Measurements from ENCODE around the gene LRRC27. TPM values are rescaled to one million over a fixed set of nuclear protein-coding genes. Genes with fewer than 3 reads are reported as not detected.

LRRC27 gene
- total RNA-seq, 1 experiment from 2014 or later, result 5.6 TPM

- no peak for ATAC-seq
- H3K9ac ChIP-seq (ENCODE audit: low read length), result no peak overlapping the region
- ChIA-PET POLR2A (ENCODE audit: unreplicated experiment) (no interaction called here), CTCF (interaction anchor here (0.6 kb wide), 1 partner anchor 32 kb away, joined by 3 read pairs; no protein-coding TSS in a partner anchor)
- no peak overlapping the region for H3K4me3 ChIP-seq (ENCODE audit: low read length)
- H3F3A ChIP-seq (ENCODE audit: low read length, unreplicated experiment), result no peaks in the 10 kb centered on the region
- H3K9me2 ChIP-seq (replicated peaks; ENCODE audit: low read length), result no peaks in the 10 kb centered on the region
- no peak overlapping the region for H3K27ac ChIP-seq (ENCODE audit: low read length)
- H3K79me2 ChIP-seq (ENCODE audit: low read length), result no peaks in the 10 kb centered on the region
- no peaks in the 10 kb centered on the region for H3K36me3 ChIP-seq (ENCODE audit: low read depth, low read length)
- no peaks in the 10 kb centered on the region for H4K20me1 ChIP-seq (ENCODE audit: low read length)
- no peaks in the 10 kb centered on the region for H3K27me3 ChIP-seq (ENCODE audit: low read length)
- H2AFZ ChIP-seq (ENCODE audit: low read length), result no peak overlapping the region
- no peak overlapping the region for H3K4me2 ChIP-seq (ENCODE audit: low read length)
- TF ChIP-seq EZH2phosphoT487 (IDR thresholded peaks at IDR 0.05; ENCODE audit: borderline replicate concordance, low read length) (no peak), CTCF (conservative IDR thresholded peaks at IDR 0.05; ENCODE audit: low read depth, low read length) (no peak), EZH2 (IDR thresholded peaks at IDR 0.05; ENCODE audit: low read length, unreplicated experiment) (no peak)
- H3K9me3 ChIP-seq (ENCODE audit: low read length), result no peaks in the 10 kb centered on the region
- intact Hi-C loops (cut with micrococcal nuclease), result loop anchor here (2.0 kb wide), 1 partner anchor 62 kb away; no protein-coding TSS in a partner anchor
- DNase-seq, result no peak
- no peaks in the 10 kb centered on the region for H3K4me1 ChIP-seq (ENCODE audit: insufficient read depth, low read length)
- no TSS peak for BruUV-seq (replicated peaks)
Measured at GRCh38 chr10:132390170-132390920, 58.4 kb downstream of the LRRC27 start.

- BruUV-seq (replicated peaks), result no TSS peak
- no peak for DNase-seq
- Histone ChIP-seq H3K27me3 (ENCODE audit: low read length) (no peaks in the 10 kb centered on the region), H3K4me1 (ENCODE audit: insufficient read depth, low read length) (peaks cover 6% of the 10 kb centered on the region; the same call in 1 of the 2 replicates), H3K9me3 (ENCODE audit: low read length) (no peaks in the 10 kb centered on the region), H3K9ac (ENCODE audit: low read length) (no peak overlapping the region), H3F3A (ENCODE audit: low read length, unreplicated experiment) (no peaks in the 10 kb centered on the region), H3K36me3 (ENCODE audit: low read depth, low read length) (no peaks in the 10 kb centered on the region), H3K27ac (ENCODE audit: low read length) (no peak overlapping the region), H3K4me3 (ENCODE audit: low read length) (no peak overlapping the region), H3K79me2 (ENCODE audit: low read length) (no peaks in the 10 kb centered on the region), H3K9me2 (replicated peaks; ENCODE audit: low read length) (no peaks in the 10 kb centered on the region), H4K20me1 (ENCODE audit: low read length) (no peaks in the 10 kb centered on the region), H3K4me2 (ENCODE audit: low read length) (no peak overlapping the region), H2AFZ (ENCODE audit: low read length) (no peak overlapping the region)
- intact Hi-C loops (cut with micrococcal nuclease), result loop anchor here (2.0 kb wide), 1 partner anchor 62 kb away; no protein-coding TSS in a partner anchor
- ATAC-seq, result no peak
- no peak for TF ChIP-seq EZH2phosphoT487 (IDR thresholded peaks at IDR 0.05; ENCODE audit: borderline replicate concordance, low read length)
- no peak for TF ChIP-seq EZH2 (IDR thresholded peaks at IDR 0.05; ENCODE audit: low read length, unreplicated experiment)
- POLR2A ChIA-PET (ENCODE audit: unreplicated experiment), result no interaction called here
- CTCF ChIA-PET, result interaction anchor here (0.6 kb wide), 1 partner anchor 31 kb away, joined by 3 read pairs; no protein-coding TSS in a partner anchor
Measured at GRCh38 chr10:132390921-132391675, 59.1 kb downstream of the LRRC27 start.

GRCh38 chr10:132391676-132392020 lies 59.7 kb downstream of the LRRC27 start:
- intact Hi-C loops (cut with micrococcal nuclease), result loop anchor here (2.0 kb wide), 1 partner anchor 61 kb away; no protein-coding TSS in a partner anchor

More at GRCh38 chr10:132391676-132392020, 59.7 kb downstream of the LRRC27 start:
- H3K9me3 ChIP-seq (ENCODE audit: low read length), result no peaks in the 10 kb centered on the region
- H3K9me2 ChIP-seq (replicated peaks; ENCODE audit: low read length), result no peaks in the 10 kb centered on the region
- no peak for ATAC-seq
- H4K20me1 ChIP-seq (ENCODE audit: low read length), result no peaks in the 10 kb centered on the region
- CTCF ChIA-PET, result no interaction called here
- no peaks in the 10 kb centered on the region for H3K79me2 ChIP-seq (ENCODE audit: low read length)
- H3K27me3 ChIP-seq (ENCODE audit: low read length), result no peaks in the 10 kb centered on the region
- H3K27ac ChIP-seq (ENCODE audit: low read length), result no peak overlapping the region
- H3K4me3 ChIP-seq (ENCODE audit: low read length), result no peak overlapping the region
- no peak for TF ChIP-seq CTCF (conservative IDR thresholded peaks at IDR 0.05; ENCODE audit: low read depth, low read length)
- no peak for TF ChIP-seq EZH2 (IDR thresholded peaks at IDR 0.05; ENCODE audit: low read length, unreplicated experiment)
- no peak for TF ChIP-seq EZH2phosphoT487 (IDR thresholded peaks at IDR 0.05; ENCODE audit: borderline replicate concordance, low read length)
- H3K4me2 ChIP-seq (ENCODE audit: low read length), result no peak overlapping the region
- no peak for DNase-seq
- POLR2A ChIA-PET (ENCODE audit: unreplicated experiment), result interaction anchor here (0.5 kb wide), 1 partner anchor 84 kb away, joined by 4 read pairs; the partner anchor contains the start of gene STK32C
- BruUV-seq (replicated peaks), result no TSS peak
- no peaks in the 10 kb centered on the region for H3K36me3 ChIP-seq (ENCODE audit: low read depth, low read length)
- no peak overlapping the region for H2AFZ ChIP-seq (ENCODE audit: low read length)
- H3K4me1 ChIP-seq (ENCODE audit: insufficient read depth, low read length), result peaks cover 7% of the 10 kb centered on the region; the same call in 1 of the 2 replicates
- no peak overlapping the region for H3K9ac ChIP-seq (ENCODE audit: low read length)
- no peaks in the 10 kb centered on the region for H3F3A ChIP-seq (ENCODE audit: low read length, unreplicated experiment)
